NCI-H2196 (cell line): ENCODE results near the gene DAB1.

Source experiments
- DNase-seq: peaks from one replicate; lab custom pipeline; 2025; ENCODE audit not compliant: unreplicated experiment; lab: John Stamatoyannopoulos, UW

Gene DAB1

GRCh38 chr1:57418971-57419370, 4.9 kb downstream of the DAB1 start:
- no peak for DNase-seq

- DNase-seq, result no peak
Measured at GRCh38 chr1:57411262-57411661, 12.6 kb downstream of the DAB1 start.

GRCh38 chr1:57410508-57410907, 13.4 kb downstream of the DAB1 start:
- no peak for DNase-seq

GRCh38 chr1:57407928-57408327, 15.9 kb downstream of the DAB1 start:
- DNase-seq, result no peak

DNA sequence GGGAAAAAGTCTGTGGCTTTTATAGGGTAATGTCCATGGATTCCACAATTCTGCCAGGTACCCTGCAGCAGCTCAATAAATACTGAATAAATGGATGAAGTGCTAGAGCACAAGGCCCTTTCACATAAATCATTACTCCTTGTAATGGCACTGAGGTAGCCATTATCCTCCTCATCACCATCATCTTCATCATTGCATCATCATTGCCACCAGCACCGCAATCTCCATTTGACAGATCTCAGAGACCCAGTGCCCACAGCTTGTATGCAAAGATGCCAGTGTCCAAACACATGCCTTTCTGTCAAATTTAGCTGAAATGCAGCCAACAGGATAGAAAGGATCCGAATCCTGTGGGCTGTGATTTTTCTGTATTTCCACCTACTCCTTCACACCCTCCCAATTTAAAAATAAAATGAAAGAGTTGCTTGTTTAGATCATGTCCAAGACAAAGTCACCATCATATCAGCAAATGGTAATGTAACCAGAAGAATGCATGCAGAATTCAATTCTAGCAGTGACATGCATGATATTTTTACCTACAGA, 17.4 kb downstream of the DAB1 start:
- no peak for DNase-seq

DNA sequence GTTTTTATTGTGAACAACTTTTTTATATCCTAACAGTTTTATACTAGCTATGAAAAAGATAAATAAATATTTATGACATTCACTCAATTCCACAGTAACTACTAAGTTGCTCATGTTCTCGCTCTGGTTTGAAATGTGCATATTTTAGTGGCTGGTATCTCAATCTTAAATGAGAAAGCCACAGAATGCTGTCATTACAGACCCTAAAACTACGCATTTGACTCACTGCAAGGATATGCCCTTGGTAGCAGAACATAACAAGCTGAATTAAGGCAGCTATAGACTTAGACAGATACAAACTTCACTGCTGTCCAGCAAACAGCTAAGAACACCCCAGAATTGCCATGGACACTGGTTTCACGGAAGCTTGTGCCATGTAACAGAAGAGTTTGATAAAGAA, 19.0 kb downstream of the DAB1 start:
- no peak for DNase-seq

GRCh38 chr1:57403201-57403600, 20.7 kb downstream of the DAB1 start:
- no peak for DNase-seq

- DNase-seq, result no peak
Measured at GRCh38 chr1:57401671-57402070, 22.2 kb downstream of the DAB1 start.

DNA sequence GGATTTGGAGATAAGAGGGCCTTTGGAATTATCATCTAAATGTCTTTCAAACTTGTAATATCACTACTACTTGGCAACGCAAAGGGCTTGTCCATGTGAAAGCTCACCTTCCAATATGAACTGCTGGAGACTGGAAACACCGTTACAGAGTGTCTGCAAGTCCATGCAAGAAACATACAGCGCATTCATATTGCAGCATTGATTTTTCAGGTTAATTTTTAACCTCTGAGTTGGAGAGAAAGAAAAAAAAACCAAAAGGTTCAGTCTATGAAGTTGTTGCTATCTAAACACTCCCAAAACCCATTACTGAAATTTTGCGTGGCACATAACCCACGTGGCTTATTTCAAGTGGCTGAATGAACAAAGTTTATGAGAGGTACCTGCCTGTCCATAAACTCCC, 23.8 kb downstream of the DAB1 start:
- DNase-seq, result no peak

DNA sequence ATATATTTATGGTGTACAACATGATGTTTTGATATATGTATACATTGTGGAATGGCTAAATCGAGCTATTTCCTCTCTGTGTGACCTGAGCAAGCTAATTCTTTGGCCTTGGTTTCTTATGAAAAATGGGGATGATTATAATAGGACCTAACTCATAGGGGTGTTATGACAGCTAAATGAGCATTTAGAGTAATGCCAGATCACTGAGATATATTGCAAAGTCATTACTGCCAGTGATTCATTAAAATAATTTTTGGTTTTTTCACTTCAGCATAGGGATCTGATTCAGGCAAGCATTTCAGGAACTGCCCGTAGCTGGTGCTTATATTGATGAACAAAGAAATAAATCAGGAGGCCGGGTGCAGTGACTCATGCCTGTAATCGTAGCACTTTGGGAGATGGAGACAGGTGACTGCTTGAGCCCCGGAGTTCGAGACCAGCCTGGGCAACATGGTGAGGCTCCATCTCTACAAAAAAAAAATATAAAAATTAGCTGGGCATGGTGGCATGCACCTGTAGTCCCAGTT, 30.7 kb downstream of the DAB1 start:
- no peak for DNase-seq

- DNase-seq, result no peak
Measured at GRCh38 chr1:57385336-57385735, 38.5 kb downstream of the DAB1 start.

DNA sequence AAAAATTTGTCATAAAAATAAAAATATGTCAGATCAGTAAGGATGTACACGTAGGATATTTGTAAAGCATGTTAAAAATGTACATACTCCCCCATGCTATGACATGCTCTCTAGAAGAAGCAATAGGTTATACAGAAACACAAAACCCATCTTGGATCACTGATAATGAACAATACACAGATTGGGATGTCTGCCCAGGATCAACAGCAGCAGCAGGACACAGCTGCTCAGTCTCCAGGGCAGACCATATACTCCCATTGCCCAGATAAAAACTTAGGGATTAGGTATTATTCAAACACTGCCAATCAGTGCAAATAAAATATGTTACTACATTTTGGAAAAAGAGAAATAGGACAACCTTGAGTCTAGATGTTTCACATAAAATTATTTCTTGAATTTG, 39.0 kb downstream of the DAB1 start:
- DNase-seq, result no peak

DNA sequence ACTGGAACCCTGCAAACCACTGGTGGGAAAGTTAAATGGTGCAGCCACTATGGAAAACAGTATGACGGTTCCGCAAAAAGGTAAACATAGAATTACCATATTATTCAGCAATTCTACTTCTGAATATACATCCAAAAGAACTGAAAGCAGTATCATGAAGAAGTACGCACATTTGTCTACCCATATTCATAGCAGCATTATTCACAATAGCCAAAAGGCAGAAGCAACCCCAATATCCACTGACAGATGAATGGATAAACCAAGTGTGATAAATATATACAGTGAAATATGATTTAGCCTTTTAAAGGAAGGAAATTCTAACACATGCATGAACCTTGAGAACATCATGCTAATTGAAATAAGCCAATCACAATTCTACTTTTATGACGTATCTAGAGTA, 39.6 kb downstream of the DAB1 start:
- DNase-seq, result no peak

DNA sequence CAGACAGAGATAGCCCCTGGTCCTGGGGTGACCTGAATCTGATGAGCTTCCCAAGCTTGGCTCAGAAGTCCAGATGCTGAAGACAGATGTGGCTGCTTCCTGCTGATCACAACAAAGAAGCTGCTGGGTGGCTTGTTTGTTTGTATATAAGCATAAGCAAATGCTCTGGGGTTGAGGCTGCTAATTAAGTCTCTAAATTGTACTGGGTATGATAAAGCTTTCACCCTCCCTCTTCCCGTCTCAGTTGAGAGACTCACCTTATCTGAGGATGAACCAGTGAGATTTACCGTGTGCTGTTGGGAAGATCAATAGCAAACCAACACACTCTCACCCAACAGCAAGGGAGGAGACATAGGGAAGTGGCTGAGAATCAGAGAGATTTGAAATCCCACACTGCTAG, 42.0 kb downstream of the DAB1 start:
- no peak for DNase-seq

DNA sequence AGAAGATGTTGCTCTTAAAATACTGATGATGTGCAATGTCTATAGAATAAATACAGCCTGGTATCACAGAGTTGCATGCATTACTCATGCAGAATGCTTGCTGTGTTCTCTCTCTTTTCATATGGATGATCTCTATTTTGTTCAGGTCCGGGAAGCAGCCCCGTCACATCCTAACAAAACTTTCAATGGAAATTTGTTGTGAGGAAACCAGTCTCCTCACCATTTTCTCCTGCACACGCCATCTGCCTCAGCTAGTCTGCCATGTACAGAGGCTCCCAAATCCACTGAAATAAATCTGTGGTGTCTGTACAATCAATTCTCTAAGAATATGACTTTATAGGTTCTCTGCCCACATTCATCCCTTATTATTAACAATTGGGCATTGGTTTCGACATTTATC, 42.4 kb downstream of the DAB1 start:
- no peak for DNase-seq

GRCh38 chr1:57380923-57381322, 42.9 kb downstream of the DAB1 start:
- DNase-seq, result no peak

DNA sequence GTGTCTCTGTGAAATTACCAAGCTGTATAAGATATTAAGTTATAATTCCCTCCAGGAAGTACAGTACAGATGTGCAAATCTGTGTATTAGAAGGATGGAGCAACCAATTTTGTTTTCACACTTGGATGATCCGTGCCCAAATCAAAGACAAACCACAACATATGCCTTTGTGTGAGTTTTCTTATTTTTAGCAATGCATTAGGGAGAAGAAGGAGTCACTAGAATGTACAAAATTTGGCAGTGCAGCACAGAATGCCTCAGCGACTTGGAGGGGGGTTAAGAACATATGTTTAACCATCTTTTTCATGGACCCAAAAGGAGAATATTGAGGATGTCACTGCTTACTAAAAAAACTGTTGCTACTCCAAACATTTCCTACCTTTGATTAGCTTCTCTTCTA, 45.3 kb downstream of the DAB1 start:
- no peak for DNase-seq

- no peak for DNase-seq
Measured at GRCh38 chr1:57377339-57378139, 46.3 kb downstream of the DAB1 start.

GRCh38 chr1:57376041-57376440, 47.8 kb downstream of the DAB1 start:
- DNase-seq, result no peak

DNA sequence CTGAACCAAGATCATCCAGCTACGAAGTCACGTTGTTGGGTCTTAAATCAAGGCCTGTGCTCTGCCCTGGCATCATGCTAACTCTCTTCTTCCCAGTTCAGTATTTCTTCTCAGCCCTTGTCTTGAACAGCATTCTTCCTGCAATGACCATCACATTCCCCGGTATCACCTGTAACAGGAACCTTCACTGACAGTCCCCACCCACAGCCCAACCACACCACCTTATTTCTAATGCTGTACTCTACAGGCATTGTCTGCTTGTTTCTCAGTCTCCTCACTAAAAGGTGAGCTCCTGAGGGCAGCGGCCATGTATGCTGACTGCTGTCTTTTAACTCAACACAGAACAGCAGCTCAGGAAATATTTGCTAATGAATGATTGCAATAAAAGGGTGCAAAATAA, 54.0 kb downstream of the DAB1 start:
- DNase-seq, result no peak

GRCh38 chr1:57367945-57368344, 55.9 kb downstream of the DAB1 start:
- DNase-seq, result no peak

DNA sequence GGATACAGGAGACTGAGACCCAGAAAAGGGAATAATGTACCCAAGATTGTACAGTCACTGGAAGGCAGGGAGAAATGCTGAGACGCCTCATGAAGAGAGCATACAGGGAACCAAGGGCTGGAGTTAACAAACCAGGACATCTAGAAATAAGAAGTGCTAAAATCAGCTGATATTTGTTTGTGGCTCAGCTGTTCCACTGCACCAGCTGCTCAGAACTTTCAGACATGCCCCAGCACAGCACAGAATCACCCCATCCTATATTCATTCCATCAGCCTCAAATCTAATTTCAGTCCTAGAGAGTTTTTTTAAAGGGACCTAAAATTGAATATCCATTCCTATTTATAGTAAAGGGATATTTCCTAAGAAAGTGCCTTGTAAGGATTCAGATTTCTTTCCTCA, 60.2 kb downstream of the DAB1 start:
- DNase-seq, result no peak

DNA sequence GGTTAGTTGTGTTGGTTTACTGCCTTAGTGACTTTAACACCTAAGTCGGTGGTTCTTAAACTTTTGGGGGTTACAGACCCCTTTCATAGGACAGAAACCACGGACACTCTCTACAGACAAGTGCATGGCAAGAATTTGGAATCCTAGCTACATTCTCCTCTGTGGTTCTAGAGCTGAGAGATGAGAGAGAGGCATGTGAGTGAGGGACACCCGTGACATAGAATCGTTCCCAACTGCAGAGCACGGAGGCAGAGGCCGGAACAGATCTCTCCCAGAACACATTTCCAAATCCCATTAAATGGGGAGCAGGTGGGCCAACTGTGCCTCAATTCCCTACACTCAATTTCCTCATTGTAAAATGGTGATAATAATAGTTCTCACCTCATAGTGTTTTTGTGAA, 60.7 kb downstream of the DAB1 start:
- DNase-seq, result no peak
